ENCODE measurements around the gene ISCA2.

DNA sequence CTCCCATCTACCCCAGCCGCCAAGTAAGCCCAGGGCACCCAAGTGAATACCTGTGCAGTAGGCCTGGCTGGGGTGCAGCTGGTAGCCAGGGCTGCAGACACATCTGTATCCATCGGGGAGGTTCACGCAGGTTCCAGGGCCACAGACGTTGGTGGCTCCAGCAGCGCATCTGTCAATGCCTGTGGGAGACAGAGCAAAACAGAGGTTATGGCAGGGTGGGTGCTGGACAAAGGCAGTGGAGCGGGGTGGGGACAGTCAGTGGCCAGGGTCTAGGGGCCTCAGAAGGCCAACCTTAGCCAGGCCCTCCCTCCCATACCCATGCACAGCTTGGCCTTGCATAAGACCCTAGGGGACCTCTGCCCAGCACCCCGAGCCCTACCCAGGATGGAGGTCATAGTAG is 29.2 kb downstream of the ISCA2 start:
- TF ChIP-seq ZBTB8A (tag by site-specific recombination; IDR thresholded peaks at IDR 0.05) (no peak), GLI2 (tag by site-specific recombination; IDR thresholded peaks at IDR 0.05; ENCODE audit: borderline replicate concordance, low read depth) (no peak), MEIS1 (CRISPR knock-in tag; IDR thresholded peaks at IDR 0.05; ENCODE audit: borderline replicate concordance) (no peak), BCL11A (tag by site-specific recombination; IDR thresholded peaks at IDR 0.05; ENCODE audit: low read depth) (no peak), ZNF629 (tag by site-specific recombination; IDR thresholded peaks at IDR 0.05) (no peak), ZNF561 (tag by site-specific recombination; IDR thresholded peaks at IDR 0.05; ENCODE audit: borderline replicate concordance) (no peak), HOXD13 (CRISPR knock-in tag; IDR thresholded peaks at IDR 0.05; ENCODE audit: borderline replicate concordance) (no peak)
- TF ChIP-seq, protein P1, sequence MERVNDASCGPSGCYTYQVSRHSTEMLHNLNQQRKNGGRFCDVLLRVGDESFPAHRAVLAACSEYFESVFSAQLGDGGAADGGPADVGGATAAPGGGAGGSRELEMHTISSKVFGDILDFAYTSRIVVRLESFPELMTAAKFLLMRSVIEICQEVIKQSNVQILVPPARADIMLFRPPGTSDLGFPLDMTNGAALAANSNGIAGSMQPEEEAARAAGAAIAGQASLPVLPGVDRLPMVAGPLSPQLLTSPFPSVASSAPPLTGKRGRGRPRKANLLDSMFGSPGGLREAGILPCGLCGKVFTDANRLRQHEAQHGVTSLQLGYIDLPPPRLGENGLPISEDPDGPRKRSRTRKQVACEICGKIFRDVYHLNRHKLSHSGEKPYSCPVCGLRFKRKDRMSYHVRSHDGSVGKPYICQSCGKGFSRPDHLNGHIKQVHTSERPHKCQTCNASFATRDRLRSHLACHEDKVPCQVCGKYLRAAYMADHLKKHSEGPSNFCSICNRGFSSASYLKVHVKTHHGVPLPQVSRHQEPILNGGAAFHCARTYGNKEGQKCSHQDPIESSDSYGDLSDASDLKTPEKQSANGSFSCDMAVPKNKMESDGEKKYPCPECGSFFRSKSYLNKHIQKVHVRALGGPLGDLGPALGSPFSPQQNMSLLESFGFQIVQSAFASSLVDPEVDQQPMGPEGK (tag by site-specific recombination; IDR thresholded peaks at IDR 0.05): no peak
- TF ChIP-seq, protein P2, sequence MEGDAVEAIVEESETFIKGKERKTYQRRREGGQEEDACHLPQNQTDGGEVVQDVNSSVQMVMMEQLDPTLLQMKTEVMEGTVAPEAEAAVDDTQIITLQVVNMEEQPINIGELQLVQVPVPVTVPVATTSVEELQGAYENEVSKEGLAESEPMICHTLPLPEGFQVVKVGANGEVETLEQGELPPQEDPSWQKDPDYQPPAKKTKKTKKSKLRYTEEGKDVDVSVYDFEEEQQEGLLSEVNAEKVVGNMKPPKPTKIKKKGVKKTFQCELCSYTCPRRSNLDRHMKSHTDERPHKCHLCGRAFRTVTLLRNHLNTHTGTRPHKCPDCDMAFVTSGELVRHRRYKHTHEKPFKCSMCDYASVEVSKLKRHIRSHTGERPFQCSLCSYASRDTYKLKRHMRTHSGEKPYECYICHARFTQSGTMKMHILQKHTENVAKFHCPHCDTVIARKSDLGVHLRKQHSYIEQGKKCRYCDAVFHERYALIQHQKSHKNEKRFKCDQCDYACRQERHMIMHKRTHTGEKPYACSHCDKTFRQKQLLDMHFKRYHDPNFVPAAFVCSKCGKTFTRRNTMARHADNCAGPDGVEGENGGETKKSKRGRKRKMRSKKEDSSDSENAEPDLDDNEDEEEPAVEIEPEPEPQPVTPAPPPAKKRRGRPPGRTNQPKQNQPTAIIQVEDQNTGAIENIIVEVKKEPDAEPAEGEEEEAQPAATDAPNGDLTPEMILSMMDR (tag by site-specific recombination; IDR thresholded peaks at IDR 0.05): no peak
- TF ChIP-seq, protein P3, sequence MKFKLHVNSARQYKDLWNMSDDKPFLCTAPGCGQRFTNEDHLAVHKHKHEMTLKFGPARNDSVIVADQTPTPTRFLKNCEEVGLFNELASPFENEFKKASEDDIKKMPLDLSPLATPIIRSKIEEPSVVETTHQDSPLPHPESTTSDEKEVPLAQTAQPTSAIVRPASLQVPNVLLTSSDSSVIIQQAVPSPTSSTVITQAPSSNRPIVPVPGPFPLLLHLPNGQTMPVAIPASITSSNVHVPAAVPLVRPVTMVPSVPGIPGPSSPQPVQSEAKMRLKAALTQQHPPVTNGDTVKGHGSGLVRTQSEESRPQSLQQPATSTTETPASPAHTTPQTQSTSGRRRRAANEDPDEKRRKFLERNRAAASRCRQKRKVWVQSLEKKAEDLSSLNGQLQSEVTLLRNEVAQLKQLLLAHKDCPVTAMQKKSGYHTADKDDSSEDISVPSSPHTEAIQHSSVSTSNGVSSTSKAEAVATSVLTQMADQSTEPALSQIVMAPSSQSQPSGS (tag by site-specific recombination; IDR thresholded peaks at IDR 0.05; ENCODE audit: low read depth): no peak
- TF ChIP-seq, protein P4, sequence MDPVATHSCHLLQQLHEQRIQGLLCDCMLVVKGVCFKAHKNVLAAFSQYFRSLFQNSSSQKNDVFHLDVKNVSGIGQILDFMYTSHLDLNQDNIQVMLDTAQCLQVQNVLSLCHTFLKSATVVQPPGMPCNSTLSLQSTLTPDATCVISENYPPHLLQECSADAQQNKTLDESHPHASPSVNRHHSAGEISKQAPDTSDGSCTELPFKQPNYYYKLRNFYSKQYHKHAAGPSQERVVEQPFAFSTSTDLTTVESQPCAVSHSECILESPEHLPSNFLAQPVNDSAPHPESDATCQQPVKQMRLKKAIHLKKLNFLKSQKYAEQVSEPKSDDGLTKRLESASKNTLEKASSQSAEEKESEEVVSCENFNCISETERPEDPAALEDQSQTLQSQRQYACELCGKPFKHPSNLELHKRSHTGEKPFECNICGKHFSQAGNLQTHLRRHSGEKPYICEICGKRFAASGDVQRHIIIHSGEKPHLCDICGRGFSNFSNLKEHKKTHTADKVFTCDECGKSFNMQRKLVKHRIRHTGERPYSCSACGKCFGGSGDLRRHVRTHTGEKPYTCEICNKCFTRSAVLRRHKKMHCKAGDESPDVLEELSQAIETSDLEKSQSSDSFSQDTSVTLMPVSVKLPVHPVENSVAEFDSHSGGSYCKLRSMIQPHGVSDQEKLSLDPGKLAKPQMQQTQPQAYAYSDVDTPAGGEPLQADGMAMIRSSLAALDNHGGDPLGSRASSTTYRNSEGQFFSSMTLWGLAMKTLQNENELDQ (tag by site-specific recombination; IDR thresholded peaks at IDR 0.05; ENCODE audit: low read depth): no peak
- TF ChIP-seq, protein P5, sequence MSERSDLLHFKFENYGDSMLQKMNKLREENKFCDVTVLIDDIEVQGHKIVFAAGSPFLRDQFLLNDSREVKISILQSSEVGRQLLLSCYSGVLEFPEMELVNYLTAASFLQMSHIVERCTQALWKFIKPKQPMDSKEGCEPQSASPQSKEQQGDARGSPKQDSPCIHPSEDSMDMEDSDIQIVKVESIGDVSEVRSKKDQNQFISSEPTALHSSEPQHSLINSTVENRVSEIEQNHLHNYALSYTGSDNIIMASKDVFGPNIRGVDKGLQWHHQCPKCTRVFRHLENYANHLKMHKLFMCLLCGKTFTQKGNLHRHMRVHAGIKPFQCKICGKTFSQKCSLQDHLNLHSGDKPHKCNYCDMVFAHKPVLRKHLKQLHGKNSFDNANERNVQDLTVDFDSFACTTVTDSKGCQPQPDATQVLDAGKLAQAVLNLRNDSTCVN (tag by site-specific recombination; optimal IDR thresholded peaks at IDR 0.05): no peak
- TF ChIP-seq, protein P6, sequence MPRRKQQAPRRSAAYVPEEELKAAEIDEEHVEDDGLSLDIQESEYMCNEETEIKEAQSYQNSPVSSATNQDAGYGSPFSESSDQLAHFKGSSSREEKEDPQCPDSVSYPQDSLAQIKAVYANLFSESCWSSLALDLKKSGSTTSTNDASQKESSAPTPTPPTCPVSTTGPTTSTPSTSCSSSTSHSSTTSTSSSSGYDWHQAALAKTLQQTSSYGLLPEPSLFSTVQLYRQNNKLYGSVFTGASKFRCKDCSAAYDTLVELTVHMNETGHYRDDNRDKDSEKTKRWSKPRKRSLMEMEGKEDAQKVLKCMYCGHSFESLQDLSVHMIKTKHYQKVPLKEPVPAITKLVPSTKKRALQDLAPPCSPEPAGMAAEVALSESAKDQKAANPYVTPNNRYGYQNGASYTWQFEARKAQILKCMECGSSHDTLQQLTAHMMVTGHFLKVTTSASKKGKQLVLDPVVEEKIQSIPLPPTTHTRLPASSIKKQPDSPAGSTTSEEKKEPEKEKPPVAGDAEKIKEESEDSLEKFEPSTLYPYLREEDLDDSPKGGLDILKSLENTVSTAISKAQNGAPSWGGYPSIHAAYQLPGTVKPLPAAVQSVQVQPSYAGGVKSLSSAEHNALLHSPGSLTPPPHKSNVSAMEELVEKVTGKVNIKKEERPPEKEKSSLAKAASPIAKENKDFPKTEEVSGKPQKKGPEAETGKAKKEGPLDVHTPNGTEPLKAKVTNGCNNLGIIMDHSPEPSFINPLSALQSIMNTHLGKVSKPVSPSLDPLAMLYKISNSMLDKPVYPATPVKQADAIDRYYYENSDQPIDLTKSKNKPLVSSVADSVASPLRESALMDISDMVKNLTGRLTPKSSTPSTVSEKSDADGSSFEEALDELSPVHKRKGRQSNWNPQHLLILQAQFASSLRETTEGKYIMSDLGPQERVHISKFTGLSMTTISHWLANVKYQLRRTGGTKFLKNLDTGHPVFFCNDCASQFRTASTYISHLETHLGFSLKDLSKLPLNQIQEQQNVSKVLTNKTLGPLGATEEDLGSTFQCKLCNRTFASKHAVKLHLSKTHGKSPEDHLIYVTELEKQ (tag by site-specific recombination; IDR thresholded peaks at IDR 0.05; ENCODE audit: borderline replicate concordance): no peak
